Stimulated activated CD4-positive, alpha-beta T cell treated with anti-CD3 and anti-CD28 coated beads, Interleukin-12 subunit alpha, Interleukin-12 subunit beta, amount 100 ng/mL, for 48 hours (primary cell): ENCODE results near the gene TENM4.

Experiments used
- DNase-seq, 3 donors: peaks; one replicate each; pipeline ENCODE4 v3.0.0-alpha.2; 2020; ENCODE audit warnings: low read depth in 2 of 3, low spot score in 1 of 3

Gene TENM4

DNA sequence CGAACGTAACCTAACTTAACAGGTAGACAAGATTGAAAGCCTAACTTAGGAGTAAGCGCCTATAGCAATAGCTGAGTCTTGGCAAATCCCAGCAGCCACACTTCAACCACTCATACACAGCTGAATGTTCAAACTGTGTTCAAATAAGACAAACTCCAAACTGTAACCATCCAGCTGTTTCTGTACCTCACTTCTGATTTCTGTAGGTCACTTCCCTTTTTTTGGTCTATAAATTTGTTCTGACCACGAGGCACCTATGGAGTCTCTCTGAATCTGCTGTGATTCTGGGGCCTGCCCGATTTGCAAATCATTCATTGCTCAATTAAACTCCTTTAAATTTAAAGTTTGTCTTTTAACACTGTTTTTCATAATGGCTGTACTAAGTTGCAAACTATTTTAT, 8.2 kb upstream of the TENM4 start:
- DNase-seq = no peak

DNA sequence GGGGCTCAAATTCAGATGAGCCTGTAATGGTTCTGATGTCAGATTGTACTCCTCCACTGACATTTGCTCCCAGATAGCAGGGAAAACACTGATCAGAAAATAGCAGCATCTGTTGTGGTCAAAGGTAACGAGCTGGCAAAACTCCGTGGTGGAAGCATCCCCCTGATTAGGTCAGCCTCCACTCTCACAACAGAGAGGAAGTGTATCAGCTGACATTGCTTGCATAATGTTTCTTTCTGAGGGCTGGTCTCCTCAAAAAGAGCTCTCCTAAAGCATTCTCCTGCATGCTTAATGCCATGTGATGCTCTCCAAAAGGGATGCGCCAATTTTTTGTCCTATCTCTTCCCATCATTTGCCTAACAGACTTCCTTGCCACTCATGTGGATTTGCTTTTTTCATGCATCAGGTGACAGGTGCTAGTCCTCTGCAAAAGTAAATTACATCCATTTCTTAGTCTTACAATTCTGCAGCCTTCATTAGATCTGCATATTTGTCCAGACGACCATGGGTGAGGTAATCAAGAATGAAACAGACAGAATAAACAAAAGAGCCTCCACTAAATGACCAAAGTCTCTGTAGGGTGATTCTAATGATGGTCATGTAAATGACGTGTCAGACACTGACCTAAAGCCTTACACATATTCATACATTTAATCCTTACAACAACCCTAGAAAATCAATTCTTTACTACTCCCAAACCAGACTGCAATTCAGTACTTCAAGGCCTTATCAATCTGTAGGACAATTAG, 6.4 kb upstream of the TENM4 start:
- no peak for DNase-seq

DNA sequence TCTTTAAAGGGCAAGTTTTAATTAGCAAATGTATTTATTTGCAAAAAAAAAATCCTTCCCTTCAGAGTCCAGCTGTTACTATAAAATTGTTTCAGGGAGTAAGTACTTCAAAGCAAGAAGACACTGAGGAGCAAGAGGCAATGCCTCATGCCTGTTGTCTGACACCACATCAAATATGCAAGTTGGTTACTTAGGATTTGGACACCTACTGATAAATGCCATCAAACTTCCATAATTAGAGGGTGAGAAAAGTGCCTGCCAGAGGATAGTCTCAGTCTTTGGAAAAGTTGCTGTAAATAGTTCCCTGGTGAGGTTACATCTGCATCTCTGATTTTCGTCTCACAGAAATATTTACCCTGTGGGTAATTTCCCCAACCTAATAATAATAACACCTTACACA, 4.1 kb upstream of the TENM4 start:
- DNase-seq = no peak

DNA sequence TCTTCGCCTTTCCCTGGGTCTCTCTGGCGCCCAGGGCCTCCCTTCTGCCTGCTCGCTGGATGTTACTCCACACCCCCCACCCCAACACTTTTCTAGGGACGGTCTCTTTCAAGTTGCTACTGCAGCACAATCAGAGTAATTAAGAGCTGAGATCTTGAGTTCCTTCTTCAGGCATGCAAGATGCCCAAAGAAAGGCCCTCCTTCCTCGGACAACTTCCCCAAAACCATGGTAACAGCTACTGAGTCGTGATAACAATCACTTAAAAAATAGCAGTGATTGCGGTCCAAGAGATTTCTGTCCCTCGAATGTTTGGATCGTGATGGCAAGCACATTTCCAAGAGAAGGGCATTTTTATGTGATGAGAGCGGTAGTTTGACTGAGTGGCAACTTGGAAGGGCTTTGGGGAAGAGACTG, 638 bp upstream of the TENM4 start:
- DNase-seq = no peak

DNA sequence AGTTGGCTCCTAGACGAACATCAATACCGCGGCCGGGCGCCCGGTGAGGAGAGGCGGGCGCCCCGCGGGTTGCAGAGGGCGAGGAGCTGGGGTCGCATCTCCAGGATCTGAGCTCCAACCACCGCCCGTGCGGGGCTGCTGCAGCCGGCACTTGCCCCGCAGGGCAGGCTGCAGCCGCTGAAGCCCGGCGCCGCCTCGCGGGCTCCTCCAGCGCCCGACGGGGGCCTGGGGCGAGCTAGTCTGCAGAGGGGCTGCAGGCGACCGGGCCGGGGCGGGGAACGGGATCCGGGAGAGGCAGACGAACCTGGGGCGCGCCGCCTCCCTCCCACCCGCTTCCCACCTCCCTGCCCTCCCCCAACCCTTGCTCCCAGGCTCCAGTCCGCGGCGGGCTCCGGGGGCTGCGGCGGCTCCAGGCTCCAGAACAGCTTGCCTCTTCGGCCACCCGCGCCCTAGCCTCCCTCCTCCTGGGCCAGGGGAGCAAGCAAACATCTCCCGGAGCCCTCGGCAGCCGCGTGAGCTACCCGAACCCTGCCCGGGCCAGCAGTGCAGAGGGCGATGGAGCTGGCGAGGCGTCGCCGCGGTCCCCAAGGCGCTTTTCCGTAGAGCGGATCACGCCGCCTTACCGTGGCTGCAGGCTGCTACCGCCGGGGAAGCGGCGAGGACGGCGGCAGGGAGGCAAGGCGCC, 802 bp downstream of the TENM4 start:
- DNase-seq = no peak

DNA sequence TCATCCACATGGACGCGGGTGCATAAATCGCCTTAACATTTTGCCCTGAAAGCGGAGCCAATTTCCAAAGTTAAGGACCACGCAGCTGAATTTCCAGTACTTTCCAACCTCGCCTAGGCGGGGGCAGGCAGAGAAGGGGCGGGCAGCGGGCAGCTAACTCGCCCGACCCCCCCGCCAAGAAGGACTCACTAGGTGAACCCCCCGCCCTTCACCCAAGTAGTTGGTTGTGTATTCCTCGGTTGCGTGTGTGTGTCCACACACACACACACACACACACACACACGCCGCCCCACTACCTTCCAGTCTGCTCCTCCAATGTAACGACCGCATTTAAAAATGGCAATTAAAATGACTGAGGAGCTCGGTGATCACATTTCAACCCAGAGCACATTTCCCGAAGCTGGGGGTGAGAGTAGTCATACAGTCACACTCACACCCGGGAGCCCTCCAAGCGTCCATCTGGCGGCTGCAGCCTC, 1.4 kb downstream of the TENM4 start:
- no peak for DNase-seq

DNA sequence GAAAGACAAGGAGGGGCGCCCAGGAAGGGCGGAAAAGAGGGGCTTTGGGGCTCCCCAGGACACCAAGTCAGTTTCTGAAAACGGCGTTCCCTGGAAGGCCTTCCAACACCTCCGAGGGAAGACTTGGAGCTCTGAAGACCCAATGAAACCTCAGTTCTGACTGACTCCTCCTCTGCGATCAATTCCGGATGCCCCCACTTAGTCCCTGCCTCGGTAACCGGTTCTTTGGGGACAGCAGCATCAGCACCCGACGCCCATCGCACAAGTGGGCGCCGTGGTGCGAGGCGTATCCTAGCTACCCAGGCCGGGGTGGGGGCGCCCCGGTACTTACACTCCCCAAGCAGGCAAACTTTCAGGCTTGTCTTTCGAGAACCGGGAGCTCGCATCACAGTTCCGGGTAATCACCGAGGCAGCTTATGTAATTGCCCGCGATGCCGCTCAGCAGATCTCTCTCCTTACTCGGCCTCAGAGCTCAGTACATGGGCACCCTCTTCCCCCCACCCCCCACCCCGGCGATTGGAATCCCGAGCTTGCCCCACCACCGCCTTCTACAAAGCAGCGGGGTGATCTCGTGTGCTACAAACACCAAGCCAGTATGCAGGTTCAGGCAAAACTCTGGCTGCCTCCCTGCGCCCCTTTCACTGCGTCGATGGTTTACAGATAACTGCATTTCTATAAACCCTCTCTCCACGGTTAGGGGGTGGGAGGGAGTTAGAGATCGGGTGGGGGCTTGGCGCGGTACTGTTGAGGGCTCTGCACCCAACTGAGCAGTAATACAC, 2.0 kb downstream of the TENM4 start:
- no peak for DNase-seq

DNA sequence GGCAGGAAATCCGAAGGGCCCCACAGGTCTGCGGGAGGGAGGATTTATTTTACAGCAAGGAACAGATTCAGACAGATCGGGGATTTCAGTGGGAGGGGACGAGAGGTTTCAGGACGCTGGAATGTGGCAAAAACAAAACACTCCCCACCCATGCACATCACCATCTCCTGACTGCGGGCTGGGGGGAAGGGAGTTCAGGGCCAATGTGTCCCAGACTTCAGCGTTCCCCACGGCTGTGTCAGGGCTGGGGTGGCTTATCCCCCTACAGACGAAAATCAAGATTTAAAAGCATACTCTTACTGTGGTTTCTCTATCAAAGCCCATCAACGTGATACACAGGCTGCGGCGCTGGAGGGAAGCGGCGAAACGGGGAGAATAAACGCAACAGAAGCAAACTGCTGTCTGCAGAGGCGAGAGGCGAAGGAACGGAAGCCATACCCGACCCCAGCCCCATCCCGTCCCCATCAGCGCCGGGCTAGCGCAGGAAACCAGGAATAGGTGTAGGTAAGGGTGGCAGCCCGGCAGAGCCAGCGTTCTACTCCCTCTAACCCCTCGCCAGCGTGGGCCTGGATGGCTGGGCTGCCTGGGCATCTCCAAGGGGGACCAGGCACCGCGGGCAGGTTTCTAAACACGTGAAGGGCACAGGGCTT, 2.7 kb downstream of the TENM4 start:
- no peak for DNase-seq

DNA sequence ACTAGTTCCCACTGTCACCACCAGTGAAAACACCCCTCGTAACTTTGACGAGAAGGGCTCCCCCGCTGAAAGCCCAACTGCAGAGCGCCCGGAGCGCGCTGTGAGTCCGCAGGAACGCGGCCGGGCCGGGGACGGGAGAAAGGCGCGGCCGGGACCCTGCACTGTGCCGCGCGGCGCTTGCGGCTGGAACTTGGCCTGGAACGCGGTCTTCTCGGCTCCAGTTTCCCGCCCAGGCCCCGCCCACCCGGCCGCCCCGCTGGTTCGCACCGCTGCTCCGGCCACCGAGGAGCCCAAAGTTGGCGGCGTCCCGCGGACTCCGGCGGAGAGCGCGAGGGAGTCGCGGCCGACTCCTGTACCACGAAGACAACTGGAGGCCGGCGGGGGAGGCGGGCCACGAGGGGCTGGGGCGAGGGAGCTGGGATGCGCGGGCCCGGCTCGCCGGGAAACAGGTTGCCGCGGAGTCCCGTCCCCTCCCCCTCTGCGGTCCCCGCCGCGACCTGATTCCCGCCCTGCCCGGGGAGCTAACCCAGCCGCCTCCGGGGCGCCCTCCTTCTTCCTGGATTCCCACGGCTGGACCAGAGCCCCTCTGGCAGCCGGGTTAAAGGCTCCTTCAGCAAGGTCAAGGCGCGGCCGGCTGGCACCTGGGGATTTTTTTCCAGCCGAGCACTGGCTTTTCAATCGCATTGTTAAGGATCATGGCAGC, 3.4 kb downstream of the TENM4 start:
- no peak for DNase-seq

DNA sequence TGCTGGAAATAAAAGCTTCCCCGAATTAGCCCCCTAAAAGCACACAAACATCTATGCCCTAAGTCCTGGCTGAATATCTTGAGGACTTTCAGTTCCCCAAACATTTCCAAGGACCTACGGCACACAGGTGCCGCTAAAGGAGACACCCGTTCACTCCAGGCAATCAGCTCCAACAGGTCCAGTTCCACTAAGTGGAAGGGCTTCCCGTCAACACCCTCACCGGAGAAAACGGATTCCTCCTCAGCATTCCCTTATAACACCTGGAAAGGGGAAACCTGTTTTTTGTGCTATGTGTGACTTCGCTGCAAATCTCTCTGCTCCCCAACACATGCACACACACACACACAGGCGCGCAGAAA, 3.9 kb downstream of the TENM4 start:
- DNase-seq = no peak

DNA sequence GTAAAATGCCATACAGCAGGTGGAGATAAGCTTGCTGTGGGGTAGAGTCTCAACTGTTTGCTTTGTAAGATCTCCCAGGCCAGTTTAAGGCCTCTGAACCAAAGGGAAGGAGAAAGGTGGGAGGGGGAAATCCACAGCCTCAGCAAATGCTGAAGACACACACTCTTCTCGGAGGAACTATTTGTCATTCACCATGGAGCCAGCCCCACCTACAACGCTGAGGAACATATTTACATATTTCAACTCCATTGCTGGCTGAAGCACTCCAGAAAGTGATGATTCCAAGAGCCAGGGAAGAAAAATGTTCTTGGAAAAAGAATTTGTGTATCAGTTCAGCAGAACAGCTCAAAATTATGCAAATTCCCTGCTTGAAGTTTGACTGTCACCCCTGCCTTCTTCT, 6.5 kb downstream of the TENM4 start:
- no peak for DNase-seq

DNA sequence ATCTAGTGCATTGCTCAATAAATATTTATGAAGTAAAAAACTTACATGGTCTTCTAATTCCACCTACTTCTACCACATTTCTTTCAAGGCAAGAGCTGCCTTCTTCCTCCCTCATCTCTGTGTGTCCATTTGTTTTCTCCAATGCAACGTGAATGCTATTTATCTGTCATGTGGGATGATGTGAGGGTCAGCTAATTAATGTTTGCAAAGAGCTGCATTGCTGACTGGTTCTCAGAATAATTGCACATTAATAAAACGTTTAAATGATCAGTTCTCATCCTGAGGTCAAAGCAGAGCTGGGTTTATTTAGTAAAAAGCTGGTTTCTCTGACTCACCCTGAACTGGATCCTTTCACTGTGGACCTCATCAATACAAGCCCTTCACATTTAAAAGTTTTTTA, 8.7 kb downstream of the TENM4 start:
- DNase-seq = no peak

DNA sequence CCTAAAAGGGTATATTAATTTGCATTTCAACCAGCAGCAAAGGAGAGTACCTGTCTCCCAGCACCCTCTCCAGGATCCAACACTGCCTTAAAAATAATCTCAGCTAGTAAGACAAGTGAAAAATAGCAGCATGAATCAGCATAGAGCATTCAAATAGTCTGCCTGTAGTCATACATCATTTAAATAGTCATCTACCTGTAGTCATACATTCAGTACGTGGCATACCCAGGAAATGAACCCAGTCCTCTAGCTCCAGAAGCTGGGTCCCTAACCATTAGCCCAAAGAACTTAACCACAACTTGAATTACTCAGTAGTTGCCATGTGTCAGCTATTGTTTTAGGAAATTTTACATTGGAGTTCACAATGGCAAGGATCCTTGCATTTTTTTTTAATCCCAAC, 9.3 kb downstream of the TENM4 start:
- no peak for DNase-seq

DNA sequence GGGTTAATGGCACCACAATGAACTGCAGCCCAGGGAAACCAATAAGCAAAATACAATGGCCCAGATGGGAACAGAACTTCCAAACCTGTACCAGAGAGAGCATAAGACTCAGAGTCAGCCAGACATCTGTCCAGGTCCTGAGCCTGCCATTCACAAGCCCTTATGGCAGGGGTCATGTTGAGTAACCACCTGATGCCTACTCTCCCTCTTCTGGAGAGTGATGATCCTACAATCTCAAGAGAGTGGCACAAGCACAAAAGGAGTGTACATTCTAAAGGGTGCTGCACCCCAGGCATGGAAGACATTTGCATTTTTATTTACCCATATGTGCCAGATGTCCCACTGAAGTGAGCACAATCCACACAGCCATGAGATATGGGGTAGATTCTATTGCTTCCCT, 10.6 kb downstream of the TENM4 start:
- DNase-seq = no peak

DNA sequence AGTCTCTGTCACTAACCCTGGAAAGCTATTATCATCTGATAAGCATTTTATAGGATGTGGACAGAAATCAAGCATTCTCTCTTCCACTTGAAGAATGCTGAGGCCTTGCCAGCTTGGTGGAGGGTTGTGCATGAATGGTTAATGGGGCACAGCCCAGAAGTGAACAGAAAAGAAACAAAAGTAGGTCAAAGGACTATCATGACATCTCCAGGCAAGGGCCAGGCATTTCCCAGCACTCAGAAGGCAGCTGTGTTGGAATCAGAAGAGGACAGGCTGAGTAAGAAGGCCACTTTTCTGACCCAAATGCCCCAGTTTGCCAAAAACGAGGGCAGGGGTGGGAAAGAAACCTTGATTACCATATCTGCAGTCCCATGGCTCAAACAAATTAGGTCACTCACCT, 12.4 kb downstream of the TENM4 start:
- no peak for DNase-seq

DNA sequence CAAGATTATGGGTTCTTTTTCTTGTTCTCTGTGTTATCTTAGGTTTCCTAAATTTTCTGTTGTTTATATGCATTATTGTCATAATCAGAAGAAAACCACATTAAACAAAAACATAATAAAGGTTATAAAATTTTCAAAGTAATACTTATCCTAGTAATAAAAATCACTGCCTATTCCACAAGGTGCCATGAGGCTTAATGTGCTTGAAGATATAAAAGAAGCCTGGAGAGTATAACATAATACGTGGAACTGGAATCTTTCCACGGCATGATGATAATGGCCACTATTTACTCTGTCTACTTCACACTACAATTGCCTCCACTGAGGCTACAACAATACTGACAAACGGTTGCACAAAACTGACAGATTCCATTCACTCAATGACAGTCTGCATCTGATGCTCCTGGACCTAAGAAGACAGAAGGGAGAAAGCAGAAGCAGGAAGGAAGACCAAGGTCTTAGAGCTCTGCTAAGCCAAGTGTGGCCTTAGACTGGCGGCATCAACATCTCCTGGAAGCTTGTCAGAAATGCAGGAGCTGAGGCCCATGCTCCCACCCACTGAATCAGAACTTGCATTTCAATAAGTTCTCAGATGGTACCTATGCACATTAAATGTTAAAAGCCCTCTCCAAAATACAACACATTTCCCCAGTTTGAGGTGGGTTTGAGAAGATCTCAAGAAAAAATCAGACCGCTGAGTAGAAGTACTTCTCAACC, 13.1 kb downstream of the TENM4 start:
- DNase-seq = no peak

DNA sequence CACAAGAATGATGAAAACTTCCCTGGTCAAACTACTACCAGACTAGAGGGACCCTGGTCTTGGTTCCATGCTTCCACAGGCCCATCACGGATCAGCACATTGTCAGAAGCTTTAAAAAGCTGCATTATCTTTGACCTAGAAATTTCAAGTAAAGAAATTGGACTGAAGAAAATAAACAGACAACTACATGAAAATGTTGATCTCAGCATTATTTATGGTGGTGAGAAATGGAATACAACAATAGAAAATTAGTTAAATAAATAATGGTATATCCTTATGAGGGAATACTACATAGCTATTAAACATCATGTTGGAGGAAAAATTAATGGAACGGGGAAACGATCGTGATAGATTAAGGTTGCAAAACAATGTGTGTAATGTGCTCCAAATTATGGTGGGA, 13.7 kb downstream of the TENM4 start:
- DNase-seq = no peak

DNA sequence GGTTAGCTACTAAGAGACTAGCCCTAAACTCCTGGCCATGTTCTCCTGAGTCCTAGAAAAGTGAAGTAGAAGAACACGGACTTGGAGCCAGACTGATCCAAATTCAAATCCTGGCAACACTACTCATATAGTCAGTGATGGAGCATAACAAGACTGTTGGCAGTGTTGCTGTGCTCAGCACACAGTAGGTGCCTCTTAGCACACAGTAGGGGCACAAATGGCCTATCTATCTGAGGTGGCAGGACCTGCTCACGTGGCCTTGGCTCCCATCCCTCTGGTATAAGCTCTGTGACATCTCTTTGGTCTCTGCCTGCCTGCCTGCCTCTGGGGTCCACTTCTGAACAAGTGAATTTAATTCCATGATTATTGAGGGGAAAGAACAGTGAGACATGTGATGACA, 15.4 kb downstream of the TENM4 start:
- no peak for DNase-seq

DNA sequence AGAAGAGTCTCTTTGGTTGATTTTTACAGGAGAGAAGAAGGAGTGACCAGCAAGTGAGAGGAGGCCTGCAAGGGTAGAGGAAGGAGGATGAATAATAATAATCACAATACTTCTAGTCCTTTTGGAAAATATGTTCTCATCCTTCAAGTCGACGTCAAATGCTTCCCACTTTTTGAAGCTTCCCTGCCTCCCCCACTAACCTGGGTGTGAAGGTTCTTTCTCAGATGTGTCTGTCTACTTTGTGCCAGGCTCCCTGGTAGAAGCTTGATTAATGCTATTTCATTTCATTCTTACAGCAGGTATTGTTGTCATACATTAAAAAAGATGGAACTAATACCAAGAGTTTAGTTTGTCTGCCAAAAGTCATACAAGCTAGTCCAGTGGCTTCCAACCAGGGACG, 17.1 kb downstream of the TENM4 start:
- no peak for DNase-seq

DNA sequence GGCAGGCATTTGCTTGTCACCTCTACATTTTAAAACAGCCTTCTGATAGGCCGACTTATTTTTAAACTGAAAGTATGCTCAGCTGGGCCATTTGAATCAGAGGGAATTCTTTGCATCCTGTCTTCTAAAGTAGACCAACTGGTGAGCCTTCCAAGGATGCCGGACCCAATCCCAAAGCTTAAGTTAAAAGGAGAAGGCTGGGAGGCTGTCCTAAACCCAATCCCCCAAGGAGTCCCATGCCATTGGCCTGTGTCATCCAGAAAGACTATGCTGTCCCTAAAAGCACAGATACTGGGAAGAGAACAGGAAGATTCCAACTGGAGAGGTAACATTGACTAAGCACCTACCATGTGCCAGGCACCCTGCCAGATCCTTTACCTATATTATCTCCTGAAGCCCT, 18.0 kb downstream of the TENM4 start:
- DNase-seq = no peak
